ENCODE results near the gene ELK1.

GRCh38 chrX:47595716-47596251, 54.6 kb downstream of the ELK1 start:
- TF ChIP-seq CTCF (IDR thresholded peaks at IDR 0.05; ENCODE audit: low read depth, low read length, poor library complexity, severe bottlenecking): no peak
- TF ChIP-seq EZH2phosphoT487 (IDR thresholded peaks at IDR 0.05; ENCODE audit: borderline replicate concordance, low read length): no peak
